ENCODE measurements around the gene ZNF33A.
"Not testable (repeated sequence)": the region's sequence is repeated elsewhere in the genome, so short reads cannot be mapped to it uniquely, and the experiment has no call there.

GRCh38 chr10:37998920-37999319 lies 11.6 kb upstream of the ZNF33A start:
- TF ChIP-seq POLR2AphosphoS5, CTCF, POLR2A, EP300 (IDR thresholded peaks at IDR 0.05): not testable (repeated sequence)
